ENCODE measurements around the gene C5.

GRCh38 chr9:120989065-120989464, 61.0 kb downstream of the C5 start:
- TF ChIP-seq CTCF (IDR thresholded peaks at IDR 0.05) (no peak), POLR2AphosphoS5 (IDR thresholded peaks at IDR 0.05) (no peak)

Data from transverse colon (tissue), 4 donors.